GM10266 (cell line): Measurements from ENCODE around the gene NR4A1.

Experiments used
- DNase-seq: peaks from one replicate; pipeline ENCODE4 v3.0.0; 2012; ENCODE audit errors: extremely low spot score
- TF ChIP-seq, protein P1 (sequence below): IDR thresholded peaks from 2 replicates; pipeline ENCODE4 v1.5.1; 2012; ENCODE audit warnings: mild to moderate bottlenecking, low read depth; ENCODE audit not compliant: control insufficient read depth, insufficient read depth; ENCODE audit errors: missing control alignments

The NR4A1 gene

DNA sequence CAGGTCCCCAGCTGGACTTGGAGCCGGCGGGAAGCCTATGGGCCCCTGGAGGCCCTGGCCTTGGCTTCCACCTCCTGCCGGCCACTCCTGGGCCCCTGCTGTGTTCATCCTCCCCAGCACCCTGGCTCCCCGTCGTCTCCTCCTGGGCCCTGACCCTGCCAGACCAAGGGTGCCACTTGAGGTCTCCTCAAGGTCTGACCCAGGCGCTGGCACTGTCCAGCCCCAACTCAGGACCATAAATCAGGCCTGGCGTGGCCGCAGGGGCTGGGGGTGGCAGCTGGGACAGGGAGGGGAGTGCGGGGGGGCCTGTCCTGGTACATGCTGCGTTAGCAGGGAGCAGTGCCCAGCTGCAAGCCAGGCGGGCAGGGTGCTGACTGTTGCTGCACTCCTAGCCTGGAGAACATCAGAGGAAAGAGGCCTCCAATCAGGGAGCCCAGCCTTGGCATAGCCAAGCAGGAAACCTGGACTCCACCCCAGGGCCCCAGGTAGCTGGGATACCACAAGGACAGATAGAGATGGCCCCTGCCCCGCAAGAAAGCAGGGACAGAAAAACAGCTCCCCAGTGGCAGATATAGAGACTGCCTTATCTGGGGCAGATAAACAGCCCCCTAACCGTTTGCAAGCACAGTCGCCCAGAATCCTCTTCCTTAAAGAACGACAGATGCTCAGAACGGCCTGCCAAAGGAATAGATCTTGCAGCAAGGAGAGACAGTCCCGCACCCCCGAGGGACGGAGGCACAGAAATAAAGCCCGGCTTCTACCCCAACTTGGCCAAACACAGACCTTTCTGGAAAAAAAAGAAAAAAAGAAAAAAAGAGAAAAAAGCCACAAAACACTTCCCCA lies 12.1 kb downstream of the NR4A1 start:
- no peak for DNase-seq
- TF ChIP-seq, protein P1, sequence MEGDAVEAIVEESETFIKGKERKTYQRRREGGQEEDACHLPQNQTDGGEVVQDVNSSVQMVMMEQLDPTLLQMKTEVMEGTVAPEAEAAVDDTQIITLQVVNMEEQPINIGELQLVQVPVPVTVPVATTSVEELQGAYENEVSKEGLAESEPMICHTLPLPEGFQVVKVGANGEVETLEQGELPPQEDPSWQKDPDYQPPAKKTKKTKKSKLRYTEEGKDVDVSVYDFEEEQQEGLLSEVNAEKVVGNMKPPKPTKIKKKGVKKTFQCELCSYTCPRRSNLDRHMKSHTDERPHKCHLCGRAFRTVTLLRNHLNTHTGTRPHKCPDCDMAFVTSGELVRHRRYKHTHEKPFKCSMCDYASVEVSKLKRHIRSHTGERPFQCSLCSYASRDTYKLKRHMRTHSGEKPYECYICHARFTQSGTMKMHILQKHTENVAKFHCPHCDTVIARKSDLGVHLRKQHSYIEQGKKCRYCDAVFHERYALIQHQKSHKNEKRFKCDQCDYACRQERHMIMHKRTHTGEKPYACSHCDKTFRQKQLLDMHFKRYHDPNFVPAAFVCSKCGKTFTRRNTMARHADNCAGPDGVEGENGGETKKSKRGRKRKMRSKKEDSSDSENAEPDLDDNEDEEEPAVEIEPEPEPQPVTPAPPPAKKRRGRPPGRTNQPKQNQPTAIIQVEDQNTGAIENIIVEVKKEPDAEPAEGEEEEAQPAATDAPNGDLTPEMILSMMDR, result no peak

- no peak for DNase-seq
- TF ChIP-seq, protein P1, result no peak
These were observed 12.9 kb downstream of the NR4A1 start for GRCh38 chr12:52063981-52064649.

GRCh38 chr12:52066346-52067080 lies 15.3 kb downstream of the NR4A1 start:
- no peak for DNase-seq
- TF ChIP-seq, protein P1, result no peak

DNA sequence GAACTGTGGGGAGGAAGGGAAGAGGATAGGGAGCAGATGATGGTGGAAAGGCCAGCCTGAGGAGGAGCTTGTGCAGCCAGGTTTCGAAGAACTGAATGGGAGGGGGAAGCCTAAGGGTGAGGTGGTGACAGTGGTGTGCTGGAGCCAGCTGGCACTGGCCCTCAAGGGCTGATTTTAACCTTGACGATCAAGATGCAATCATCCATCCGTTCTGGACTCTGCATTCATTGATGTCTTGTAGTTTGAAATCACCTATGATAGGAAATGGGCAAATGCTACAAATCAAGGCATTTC lies 15.8 kb downstream of the NR4A1 start:
- no peak for DNase-seq
- TF ChIP-seq, protein P1, result no peak

GRCh38 chr12:52069327-52070184 lies 18.3 kb downstream of the NR4A1 start, which contains the start of gene ATG101:
ATG101 (plus strand) TSS chr12:52069978; CDS start chr12:52073651, 3,673 bp downstream.
- peak; percentile 96 for DNase-seq
- TF ChIP-seq, protein P1, result peak; percentile 93

DNA sequence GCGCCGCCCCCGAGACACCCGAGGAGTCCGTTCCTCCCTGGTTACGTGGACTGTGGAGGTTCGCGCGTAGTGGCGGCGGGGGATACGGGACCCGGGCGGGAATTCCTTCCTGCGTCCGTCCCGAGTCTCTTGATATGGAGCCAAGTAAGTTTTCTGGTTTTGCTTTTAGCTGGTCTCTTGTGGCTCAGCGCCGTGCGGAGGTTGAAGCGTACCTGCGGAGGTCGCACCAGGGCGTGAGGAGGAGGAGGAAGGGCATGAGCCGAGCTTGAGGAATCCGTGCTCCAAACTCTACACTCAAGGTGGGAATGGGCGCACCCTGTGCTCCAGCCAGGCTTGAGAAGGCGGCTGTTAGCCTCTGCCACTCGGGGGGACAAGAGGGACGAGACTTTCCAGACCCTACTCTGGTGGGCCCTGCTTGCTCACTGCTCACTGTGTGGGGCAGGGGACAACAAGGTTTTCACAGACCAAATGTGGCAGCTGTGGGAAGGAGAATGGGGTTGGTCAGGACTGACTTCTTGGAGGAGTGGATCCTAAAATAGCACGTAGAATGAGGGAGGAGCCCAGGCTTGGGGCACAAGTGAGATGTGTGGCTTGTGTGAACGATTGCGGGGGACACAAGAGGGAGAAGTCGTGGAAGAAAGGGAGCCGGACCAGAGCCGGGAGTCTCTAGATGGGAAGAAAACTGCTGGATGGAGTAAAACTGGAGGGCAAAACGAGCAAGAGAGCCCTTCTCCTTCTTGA lies 19.1 kb downstream of the NR4A1 start:
- TF ChIP-seq, protein P1, result no peak
- DNase-seq, result no peak
